HG03521 (cell line): ENCODE measurements around the gene TTYH1.
"Not testable (repeated sequence)": the region's sequence is repeated elsewhere in the genome, so short reads cannot be mapped to it uniquely, and the experiment has no call there.

Experiments
- ATAC-seq: cut with Tn5 transposase; IDR thresholded peaks from one replicate; pipeline ENCODE4 v1.9.1; 2021; ENCODE audit warnings: mild to moderate bottlenecking, moderate library complexity; ENCODE audit not compliant: unreplicated experiment

TTYH1 gene

DNA sequence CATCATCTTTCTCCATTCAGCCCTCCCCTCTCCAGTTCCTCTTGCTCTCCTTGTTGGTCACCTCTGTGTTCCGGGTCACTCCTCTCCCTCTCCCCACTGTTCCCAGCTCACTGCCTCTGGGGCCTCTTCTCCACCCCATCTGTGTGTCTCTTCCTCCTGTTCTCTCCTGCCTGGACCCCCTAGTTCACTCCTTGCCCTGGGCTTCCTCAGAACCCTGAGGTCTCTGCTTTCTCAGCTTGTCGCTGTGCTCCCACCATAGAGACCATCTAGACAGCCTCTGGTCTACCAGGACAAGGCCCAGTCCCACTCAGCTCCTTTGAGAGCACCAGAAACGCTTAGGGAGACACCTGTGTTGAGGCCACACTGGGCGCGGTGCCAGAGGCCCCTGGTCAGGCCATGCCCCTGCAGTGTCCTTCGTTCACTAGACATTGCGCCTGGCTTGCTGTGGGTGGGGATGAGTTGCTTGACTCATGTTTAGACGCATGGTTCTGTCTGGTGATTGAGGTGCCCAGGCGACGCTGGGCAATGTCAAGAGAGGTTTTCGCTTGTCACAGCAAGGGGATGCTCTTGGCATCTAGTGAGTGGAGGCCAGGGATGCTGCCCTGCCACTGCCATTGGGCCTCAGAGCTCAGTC, 43.5 kb downstream of the TTYH1 start:
- no peak for ATAC-seq

DNA sequence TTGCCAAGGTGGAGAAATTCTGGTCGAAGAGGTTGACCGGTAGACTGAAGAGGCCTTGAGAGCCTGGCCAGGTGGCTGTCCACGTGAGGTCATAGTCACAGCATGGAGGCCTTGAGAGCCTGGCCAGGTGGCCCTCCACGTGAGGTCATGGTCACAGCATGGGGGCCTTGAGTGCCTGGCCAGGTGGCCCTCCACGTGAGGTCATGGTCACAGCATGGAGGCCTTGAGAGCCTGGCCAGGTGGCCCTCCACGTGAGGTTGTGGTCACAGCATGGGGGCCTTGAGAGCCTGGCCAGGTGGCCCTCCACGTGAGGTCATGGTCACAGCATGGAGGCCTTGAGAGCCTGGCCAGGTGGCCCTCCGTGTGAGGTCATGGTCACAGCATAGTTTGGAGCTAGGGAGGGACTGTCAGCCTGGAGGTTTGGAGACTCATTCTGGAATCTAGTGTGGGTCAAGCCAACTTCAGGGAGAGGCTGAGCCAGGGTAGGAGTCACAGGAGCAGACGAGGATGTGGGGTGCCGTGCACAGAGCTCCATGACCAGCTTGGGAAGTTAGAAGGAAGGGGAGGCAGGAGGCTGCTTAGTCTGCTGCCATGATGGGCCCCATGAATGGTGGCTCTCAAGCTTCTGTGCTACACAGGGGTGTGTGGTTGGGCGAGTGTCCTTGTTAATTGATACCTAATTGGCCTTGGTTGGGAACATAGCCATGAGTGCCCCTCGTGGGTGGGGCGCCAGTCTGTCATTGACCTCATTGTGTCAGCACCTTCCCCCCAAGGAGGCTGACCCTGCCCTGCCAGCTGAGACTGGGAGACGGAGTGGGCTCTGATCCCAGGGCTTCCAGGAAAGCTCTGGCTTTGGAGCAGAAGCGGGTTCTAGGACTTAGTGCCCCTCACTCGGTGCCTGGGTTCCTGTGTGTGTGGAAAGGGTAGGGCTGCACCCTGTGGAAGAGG, 44.3 kb downstream of the TTYH1 start:
- ATAC-seq: no peak

DNA sequence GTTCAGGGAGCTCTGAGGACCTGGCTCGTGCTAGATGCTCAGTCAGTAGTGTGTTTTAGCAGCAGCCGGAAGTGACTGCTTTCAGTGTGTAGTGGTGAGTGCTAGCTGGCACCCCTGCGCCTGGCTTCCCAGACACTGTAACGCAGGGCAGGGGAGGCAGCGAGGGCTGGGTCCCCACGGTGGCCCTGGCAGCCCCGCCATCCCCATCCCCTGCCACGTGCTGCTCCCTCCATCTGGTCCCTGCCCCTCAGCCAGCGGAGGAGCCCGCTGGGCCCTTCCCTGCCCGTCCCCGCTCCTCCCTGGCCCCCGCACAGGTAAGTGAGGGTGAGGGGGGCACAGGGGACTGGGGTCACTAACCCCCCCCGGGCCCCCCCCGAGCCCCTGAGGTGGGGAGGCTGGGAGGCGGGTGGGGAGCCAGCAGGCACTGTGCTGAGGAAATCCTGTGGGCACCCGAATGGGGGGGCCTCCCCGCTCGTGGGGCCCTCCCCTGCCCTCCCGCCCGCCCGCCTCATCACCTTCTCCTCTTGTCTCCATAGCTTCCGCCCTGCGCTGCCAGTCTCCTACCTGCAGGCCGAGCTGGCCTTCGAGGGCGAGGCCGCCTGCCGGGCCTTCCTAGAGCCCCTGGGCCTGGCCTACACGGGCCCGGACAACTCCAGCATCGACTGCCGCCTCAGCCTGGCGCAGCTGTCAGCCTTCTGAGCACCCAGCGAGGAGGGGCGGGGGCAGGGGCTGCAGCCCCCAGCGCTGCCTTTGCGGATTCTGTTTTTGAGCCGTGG, 45.2 kb downstream of the TTYH1 start:
- no peak for ATAC-seq

DNA sequence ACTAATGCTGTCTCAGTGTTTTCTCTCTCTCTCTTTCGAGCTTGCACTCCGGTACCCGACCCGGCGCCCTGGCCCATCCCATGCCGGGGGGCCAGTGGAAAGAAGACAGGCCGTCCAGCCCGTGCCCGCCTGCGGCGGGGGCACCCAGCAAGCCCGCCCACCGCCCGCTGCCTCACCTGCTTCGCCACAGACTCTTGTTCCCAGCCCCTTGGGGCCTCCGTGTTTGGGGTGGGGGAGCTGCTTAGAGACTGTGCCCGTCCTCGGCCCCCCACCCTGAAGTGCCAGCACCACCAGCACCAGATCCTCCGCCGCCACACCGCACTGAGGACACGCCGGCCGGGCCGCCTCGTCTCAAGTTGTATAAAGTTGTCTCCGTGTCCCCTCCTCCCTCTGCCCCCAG, 45.9 kb downstream of the TTYH1 start:
- ATAC-seq: no peak

DNA sequence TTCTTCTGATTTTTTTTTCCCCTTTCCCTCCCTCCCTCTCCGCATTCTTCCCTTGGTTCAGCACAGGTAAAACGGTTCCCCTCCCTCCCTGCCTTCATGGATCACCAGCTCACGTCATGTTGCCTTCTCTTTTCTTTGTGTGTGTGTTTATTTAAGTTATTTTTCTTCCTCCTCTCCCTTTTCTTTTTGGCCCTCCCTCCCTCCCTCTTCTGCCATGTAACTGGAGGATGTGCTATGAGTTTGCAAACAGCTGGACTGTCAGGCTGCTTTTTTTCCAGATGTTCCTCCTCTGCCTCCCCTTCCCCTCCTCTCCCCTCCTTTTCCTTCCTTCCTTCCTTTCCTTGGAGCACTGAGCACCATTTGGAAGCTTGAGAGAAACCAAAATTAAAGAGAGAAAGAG, 46.3 kb downstream of the TTYH1 start:
- no peak for ATAC-seq

DNA sequence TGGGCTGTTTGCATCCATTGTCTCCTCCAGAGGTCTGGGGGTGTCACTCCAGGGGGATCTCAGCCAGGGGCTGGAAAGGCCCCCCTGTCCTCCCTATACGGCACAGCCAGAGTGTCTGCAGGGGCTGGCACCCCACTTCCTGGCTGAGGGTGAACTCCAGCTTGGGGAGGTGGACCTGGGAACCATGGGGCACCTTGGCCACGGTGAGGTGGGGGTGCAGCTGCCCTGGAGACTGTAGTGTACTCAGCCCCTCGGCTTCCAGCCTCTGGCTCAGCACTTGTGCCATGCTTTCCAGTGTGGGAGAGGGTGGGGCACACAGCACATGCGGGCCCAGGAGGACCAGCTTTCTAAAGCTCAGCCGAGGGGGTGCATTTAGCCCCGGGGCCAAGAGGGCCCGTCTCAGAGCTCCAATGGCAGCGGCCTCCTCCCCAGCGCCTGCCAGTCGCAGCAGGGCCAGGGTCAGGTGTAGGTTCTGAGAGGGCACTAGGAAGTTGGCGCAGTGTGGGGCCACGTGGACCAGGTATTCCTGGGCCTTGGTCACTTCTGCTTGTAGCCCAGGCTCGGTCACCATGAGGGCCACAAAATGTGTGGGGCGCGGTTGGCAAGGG, 46.9 kb downstream of the TTYH1 start:
- no peak for ATAC-seq

DNA sequence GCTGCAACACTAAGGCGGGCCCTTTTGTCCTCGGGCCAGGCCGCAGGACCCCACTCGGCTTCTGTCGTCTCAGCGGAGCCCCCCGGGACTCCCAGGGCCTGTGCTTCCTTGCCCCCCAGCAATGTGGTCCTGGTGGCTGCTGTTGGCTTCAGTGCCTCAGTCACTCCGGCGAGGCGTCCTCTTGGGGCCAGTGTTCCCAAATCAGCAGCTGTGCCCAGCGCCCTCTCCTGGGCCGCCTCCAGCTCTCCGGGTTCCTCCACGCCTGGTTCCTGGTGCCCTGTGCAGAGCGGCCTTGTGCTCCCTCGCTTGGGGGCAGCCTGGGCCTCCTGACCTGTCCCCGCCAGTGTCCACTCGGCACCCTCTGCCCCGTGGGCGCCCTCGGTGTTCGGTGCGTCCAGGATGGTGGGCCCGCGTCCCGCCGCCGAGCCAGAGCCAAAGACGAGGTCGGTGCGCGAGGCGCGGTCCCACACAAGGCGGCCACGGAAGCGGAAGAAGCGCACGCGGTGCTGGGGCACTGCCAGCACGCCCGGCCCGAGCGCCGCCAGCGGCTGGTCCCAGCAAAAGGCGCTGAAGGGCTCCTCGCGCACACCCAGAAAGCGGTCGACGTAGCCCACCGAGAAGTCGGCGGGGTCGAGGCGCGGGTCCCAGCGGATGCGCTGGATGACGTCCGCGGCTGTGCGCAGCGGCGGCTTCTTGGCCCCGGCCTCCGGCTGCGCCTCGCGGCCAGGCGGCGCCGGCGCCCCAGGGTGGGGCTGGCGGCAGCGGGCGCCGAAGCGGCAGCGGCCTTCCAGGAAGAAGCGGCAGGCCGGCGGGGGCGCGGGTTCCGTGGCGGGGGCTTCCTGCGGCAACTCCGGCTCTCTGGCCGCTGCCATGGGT, 47.6 kb downstream of the TTYH1 start:
- ATAC-seq: peak; percentile 8

DNA sequence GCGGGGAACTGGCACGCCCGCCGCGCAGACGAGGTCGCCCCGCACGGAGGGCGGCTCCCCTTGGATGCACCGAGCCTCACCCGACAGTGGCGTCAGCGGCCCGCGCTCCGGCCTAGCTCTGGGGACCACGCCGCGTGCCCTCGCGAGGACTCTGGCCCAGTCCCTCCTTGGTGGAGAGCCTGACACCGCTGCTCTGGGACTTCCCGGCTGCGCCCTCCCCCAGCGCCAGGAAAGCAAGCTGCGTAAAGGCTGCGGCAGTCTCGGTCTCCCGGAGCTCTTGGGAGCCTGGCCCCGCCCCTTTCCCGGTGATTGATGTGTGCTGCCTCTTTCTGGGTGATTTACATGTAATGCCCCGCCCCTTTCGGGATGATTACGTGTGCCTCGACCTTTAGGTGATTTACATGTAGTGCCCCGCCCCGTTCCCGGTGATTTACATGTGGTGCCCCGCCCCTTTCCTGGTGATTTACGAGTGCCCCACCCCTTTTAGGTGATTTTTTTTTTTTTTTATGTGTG, 48.3 kb downstream of the TTYH1 start, which contains the start of gene LENG9:
TSS of gene LENG9 (minus strand) at position 248 of the 513 bp plus-strand sequence. CDS start 252 bp downstream, outside the sequence.
- ATAC-seq: peak; percentile 52

DNA sequence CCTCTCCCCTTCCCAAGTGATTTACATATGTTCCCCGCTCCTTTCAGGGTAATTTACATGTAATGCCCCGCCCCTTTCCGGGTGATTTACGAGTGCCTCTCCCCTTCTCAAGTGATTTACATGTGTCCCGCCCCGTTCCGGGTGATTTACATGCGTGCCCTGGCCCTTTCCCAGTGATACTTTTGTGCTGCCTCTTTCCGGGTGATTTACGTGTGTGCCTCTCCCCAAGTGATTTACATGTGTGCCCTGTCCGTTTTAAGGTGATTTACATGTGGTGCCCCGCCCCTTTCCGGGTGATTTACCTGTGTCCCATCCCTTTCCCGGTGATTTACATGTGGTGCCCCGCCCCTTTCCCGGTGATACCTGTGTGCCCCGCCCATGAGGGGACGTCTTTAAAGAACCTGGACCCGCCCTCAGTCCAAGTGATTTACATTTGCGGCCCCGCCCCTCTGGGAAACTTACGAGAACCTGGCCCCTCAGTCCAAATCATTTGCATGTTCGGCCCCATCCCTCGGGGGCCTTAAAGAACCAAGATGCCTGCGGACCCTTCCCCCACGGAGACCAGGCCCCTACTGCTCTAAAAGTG, 48.9 kb downstream of the TTYH1 start:
- ATAC-seq: peak; percentile 38

DNA sequence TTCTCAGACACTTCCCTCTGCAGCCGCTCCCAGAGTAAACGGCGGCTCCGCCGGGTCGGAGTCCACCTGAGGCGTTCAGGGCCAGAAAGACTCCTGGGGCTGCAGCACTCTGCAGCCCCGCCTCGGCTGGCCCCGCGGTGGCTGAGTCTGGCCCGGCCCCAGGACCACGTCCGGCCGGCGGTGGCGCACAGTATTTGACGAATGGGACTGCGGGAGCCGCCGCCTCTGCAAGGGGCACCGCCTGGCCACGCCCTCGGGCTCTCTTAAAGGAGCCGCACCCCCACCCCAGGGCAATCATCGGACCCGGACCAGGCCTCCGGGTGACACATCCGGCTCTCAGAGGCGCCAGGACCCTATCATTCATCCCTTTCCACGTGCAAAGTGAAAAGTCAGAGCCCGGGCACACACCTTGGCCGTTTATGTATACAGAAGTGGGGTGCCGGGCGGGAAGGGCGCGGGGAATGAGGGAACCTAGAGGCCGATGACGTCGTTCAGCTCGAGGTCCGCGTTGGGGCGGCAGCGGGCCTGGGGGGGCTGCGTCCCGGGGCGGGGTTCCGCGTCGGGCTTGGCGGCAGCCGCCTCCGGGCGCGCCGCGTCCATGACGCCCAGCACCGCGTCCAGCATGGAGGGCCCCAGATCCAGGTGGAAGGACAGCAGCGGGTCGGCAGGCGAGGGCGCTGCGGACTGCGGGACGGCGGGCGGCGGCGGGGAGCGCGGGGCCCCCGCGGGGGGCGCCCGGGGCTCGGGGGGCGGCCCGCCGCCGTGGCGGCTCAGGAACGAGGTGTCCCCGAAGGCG, 49.6 kb downstream of the TTYH1 start:
- ATAC-seq: peak; percentile 36

DNA sequence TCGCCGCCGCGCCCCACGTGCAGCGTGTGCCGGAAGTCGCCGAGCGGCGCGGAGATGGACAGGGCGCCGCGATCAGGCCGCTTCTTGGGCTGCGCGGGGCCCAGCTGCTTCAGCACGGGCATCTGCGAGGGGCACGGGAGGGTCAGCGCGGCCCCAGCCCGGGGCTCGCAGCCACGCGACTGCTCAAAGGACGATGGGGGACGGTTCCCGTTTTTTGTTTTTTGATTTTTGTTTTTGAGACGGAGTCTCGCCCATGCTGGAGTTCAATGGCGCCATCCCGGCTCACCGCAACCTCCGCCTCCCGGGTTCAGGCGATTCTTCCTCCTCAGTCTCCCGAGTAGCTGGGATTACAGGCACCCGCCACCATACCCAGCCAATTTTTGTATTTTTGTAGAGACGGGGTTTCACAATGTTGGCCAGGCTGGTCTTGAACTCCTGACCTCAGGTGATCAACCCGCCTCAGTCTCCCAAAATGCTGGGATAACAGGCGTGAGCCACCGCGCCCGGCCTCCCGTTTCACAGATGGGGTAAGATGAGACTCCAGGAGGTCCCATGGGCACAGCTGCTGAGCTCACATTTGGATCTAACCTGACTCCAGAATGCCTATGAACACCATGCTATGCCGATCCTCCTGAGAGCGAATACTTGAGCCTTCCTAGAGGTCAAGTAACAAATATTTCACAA, 50.3 kb downstream of the TTYH1 start:
- ATAC-seq: no peak

DNA sequence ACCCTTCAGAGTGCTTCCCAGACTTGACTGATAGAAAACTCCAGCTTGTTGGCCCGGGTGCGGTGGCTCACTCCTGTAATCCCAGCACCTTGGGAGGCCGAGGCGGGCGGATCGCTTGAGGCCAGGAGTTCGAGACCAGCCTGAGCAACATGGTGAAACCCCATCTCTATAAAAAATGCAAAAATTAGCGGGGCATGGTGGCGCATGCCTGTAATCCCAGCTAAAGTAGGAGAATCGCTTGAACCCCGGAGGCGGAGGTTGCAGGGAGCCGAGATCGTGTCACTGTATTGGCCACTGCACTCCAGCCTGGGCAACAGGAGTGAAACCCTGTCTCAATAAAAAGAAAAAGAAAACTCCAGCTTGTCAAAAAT, 50.8 kb downstream of the TTYH1 start:
- not testable (repeated sequence) for ATAC-seq

DNA sequence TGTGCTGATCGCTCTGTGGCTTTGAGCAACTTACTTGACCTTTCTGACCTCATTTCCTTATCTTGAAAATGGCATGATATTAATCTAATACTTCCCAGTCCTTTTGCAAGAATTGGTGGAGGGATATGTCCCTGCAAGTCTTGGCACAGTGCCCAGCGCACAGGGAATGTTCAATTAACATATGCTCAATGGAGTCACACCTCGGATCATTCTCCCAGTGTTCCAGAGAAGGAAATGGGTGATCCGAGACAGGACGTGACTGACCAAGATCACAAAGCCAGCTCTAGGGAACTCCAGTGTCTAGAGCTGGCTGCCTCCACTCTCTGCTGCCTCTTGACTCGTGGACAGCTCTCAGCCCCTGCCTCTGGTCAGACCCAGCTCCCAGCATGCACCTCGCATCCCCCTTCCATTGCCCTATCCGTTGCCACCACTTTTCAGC, 54.3 kb downstream of the TTYH1 start:
- ATAC-seq: no peak

DNA sequence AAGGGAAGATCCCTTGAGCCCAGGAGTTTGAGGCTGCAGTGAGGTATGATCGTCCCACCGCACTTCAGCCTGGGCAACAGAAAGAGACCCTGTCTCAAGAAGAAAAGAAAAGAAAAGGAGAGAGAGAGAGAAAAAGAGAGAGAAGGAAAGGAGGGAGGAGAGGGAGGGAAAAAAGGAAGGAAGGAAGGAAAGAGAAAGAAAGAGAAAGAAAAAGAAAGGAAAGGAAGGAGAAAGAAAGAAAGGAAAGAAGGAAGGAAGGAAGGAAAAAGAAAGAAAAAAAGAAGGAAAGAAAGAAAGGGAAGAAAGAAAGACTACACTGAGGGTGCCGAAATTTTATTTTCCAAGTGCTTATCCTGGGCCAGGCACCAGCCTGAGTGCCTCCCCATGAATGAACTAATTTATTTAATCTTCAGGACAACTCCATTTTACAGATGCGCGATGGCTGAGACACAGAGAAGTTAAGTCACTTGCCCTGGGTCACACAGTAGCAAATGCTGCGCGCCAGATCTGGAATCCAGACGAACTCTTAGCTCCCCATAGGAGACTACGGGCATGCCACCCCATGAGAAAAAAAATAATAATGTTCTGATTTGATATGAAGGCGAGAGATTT, 55.1 kb downstream of the TTYH1 start:
- ATAC-seq: no peak

DNA sequence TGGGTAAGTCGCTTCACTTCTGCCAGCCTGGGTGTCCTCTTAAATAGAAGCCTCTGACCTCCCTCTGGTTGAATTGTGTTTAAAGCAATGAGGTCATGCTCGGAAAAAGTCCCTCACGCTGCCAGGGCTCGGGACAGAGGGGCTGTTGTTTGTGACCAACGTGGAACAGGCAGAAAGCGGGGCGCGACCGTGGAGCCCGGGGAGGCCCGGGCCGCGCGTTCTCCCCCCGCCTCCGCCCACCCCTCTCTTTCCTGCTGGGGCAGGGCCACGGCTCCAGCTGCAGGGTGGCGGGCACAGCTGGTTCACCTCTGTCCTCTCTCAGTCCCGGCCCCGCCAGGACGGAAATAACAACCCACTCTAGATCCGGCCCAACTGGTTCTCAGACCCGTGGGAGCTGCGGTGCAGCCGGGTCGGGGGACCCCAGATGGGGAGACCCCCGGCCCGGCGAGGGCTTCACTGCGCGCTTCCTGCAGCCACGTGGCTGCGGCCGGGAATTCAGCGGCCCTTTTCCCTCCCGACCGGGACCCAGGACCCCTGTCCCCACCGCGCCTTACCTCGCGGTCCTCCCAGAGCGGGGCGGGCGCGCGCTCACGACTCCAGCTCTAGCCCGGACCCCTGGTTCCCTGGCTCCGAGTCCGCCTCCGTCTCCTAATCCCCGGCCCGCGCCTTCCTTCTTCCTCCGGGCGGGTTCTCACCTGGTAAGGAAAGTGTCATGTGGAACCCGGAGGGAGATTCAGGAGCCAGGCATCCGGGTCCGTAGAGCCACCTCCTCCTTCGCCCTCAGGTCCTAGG, 55.9 kb downstream of the TTYH1 start:
- ATAC-seq: no peak

DNA sequence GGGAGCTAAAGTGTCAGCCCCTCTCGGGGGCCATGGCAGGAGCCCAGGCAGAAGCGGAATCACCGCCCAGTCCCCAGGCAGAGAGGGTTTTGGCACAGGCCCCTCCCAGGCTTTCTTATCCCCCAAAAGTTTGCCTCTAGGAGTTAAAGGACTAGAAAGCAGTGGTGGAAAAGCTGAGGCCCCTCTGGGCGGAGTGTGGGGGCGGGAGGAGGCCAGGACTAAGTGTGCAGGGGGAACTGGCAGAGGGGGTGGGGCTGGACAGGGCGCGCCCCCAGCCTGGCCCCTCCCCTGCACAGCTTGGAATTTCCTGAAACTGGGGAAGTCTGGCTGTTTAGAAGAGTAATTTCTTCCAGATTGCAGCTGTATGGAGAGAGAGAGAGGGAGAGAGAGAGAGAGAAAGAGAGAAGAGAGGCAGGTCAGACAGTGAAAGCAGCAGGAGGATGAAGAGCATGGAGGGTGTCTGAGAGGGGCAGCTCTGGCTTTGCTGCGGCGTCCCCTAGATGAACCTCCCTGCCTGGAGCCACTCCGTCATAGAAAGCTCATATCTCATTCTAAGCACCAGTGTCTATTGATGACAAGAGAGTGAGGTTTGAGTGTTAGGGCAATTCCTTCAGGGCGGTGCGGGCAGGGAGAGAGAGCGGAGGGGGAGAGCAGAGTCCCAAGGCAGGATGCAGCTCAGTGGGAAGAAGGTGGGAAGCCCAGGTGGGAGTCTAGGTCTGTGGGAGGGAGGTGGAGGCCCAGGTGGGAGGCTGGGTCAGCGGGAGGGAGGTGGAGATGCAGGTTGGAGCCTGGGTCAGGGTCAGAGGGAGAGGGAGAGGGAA, 58.0 kb downstream of the TTYH1 start, which contains the start of gene CDC42EP5:
TSS of gene CDC42EP5 (minus strand) at position 226 of the 821 bp plus-strand sequence. CDS start 7,749 bp downstream, outside the sequence.
- ATAC-seq: no peak
